Fibroblast of villous mesenchyme (primary cell): ENCODE results near the gene GRIK3. TPM values are rescaled to one million over a fixed set of nuclear protein-coding genes. Genes with fewer than 3 reads are reported as not detected.

Experiments used
- DNase-seq: peaks from one replicate; pipeline ENCODE4 v3.0.0-alpha.2; 2010; ENCODE audit warnings: low read depth
- H3K4me3 ChIP-seq: 2 replicates; pipeline ENCODE4 v1.5.1; 2011; ENCODE audit warnings: low read depth, mild to moderate bottlenecking, low read length
- CTCF ChIP-seq: IDR thresholded peaks from 2 replicates; pipeline ENCODE4 v1.5.1; 2012; ENCODE audit warnings: low read depth, mild to moderate bottlenecking, low read length; ENCODE audit not compliant: insufficient read depth
- total RNA-seq: library from RNA; depleted of rRNA; stranded (reverse); fragments of >200 nt; gene quantifications from 2 replicates; pipeline ENCODE4 v1.2.3, GENCODE V29; 2012

Gene GRIK3
- total RNA-seq, 1 donor: not detected

GRCh38 chr1:36754366-36754765 lies 279.9 kb downstream of the GRIK3 start:
- no peak for TF ChIP-seq CTCF
- H3K4me3 ChIP-seq: no peak overlapping the region
- DNase-seq: no peak

- H3K4me3 ChIP-seq: no peak overlapping the region
- no peak for TF ChIP-seq CTCF
- no peak for DNase-seq
Measured at GRCh38 chr1:36753451-36753850, 280.9 kb downstream of the GRIK3 start.

GRCh38 chr1:36752891-36753361 lies 281.4 kb downstream of the GRIK3 start:
- H3K4me3 ChIP-seq: no peak overlapping the region
- DNase-seq: no peak
- TF ChIP-seq CTCF: no peak

- TF ChIP-seq CTCF: no peak
- H3K4me3 ChIP-seq: no peak overlapping the region
- no peak for DNase-seq
Measured at GRCh38 chr1:36752431-36752830, 281.9 kb downstream of the GRIK3 start.

- TF ChIP-seq CTCF: no peak
- no peak overlapping the region for H3K4me3 ChIP-seq
- DNase-seq: no peak
Measured at GRCh38 chr1:36751525-36751924, 282.8 kb downstream of the GRIK3 start.

GRCh38 chr1:36748466-36748865 lies 285.8 kb downstream of the GRIK3 start:
- no peak overlapping the region for H3K4me3 ChIP-seq
- TF ChIP-seq CTCF: no peak
- no peak for DNase-seq
